ENCODE data around the gene NOTCH4.

The NOTCH4 gene

GRCh38 chr6:32158052-32158451, 65.8 kb downstream of the NOTCH4 start:
- no peak for DNase-seq

- no peak for DNase-seq
These were observed 67.0 kb downstream of the NOTCH4 start for GRCh38 chr6:32156891-32157290.

GRCh38 chr6:32154514-32155161, 69.2 kb downstream of the NOTCH4 start:
- peak; percentile 74 to 77 for DNase-seq

GRCh38 chr6:32153564-32154513, 70.0 kb downstream of the NOTCH4 start, which contains the start of gene PPT2:
TSS of gene PPT2 (plus strand) at chr6:32154141. CDS start at chr6:32154595, 454 bp downstream.
- peak; percentile 87 for DNase-seq

- DNase-seq: peak in 1 of 2 experiments; percentile 43
These were observed 70.9 kb downstream of the NOTCH4 start for GRCh38 chr6:32152769-32153563.

- no peak for DNase-seq
These were observed 71.8 kb downstream of the NOTCH4 start, which contains the start of gene PRRT1 for GRCh38 chr6:32151863-32152768. TSS of gene PRRT1 (minus strand) at chr6:32151939. CDS start at chr6:32151827, 112 bp downstream.

GRCh38 chr6:32151181-32151862, 72.5 kb downstream of the NOTCH4 start:
- DNase-seq: no peak

GRCh38 chr6:32149932-32150870, 73.7 kb downstream of the NOTCH4 start:
- DNase-seq: no peak

- peak in 1 of 2 experiments; percentile 31 for DNase-seq
These were observed 74.6 kb downstream of the NOTCH4 start for GRCh38 chr6:32149092-32149755.

GRCh38 chr6:32148289-32149091, 75.4 kb downstream of the NOTCH4 start:
- DNase-seq: peak; percentile 89 to 90

- no peak for DNase-seq
These were observed 76.3 kb downstream of the NOTCH4 start for GRCh38 chr6:32147401-32148132.

- DNase-seq: no peak
These were observed 77.2 kb downstream of the NOTCH4 start for GRCh38 chr6:32146687-32147086.

- DNase-seq: no peak
These were observed 77.6 kb downstream of the NOTCH4 start for GRCh38 chr6:32146287-32146686.

Measured in activated T-cell treated with anti-CD3 and anti-CD28 coated beads, Interleukin-2, amount 50 U/mL, for 48 hours (primary cell).